Measurements from ENCODE around the gene CLCN4.

Gene CLCN4

DNA sequence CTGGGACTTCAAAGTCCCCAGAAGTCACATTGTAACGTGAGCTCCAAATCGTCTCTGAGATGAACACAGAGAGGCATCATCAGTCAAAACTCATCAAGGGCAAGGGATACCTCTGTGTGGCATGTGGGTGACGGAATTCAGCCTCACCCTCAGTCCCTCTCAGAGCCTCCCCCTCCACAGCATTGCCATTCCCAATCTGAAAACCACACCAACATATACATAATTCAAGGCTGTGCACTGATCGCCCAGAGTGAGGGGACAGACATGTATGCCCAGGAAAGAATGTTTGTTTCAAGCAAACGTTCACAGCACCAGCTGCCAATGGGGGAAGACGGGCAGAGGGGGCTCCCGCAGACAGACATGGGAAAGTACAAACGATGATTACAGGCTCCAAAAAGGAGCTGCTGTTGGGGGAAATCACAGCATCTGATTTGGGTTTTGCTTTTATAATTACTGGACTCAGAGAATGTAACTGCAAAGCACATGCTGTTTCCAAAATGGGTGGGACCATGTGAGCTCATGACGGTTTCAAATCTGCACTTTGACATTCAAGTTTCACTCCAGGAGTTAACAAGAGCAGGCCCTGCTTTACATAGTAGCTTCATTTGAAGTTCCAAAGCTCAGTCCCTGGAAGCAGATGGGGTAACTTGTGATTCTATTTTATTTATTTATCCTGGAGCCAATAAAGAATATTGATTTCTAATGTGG, 88.3 kb downstream of the CLCN4 start:
- DNase-seq (ENCODE audit: low read depth), result no peak

DNA sequence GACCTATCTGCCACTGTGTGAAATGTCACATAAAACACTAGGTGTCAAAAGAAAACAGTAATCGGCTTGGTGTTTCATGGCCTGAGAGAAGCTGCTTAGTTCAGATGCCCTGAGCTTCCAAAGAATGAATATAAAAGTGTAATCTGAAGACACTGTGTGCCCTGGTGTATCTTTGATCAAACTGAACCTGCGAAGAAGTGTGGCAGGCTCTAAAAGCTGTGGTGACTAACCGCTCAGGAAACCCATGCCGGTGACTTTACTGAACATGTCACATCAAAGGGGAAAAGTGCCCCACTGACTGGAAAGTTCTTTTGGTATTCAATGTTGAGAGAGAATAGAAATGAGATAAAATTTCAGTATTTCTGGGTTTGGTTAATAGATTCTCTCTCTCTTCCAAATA, 89.1 kb downstream of the CLCN4 start:
- no peak for DNase-seq (ENCODE audit: low read depth)

DNA sequence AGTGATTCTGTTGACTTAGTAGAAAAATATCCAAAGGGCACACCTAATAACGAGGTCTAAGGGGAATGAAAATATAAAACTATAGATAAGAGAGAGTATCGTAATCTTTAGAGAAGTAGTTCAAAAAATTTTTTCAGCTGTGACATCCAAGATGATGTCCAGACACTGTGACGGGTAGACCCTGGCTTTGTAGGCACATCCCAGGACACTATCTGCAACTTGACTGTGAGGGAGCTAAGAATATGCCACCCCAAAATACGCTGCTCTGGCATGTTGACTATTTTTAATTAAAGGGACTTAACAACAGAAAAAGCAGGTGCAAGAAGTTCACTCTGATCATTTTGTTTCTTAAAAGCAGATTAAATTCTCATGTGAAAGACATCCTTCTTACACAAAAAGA, 89.5 kb downstream of the CLCN4 start:
- no peak for DNase-seq (ENCODE audit: low read depth)

DNA sequence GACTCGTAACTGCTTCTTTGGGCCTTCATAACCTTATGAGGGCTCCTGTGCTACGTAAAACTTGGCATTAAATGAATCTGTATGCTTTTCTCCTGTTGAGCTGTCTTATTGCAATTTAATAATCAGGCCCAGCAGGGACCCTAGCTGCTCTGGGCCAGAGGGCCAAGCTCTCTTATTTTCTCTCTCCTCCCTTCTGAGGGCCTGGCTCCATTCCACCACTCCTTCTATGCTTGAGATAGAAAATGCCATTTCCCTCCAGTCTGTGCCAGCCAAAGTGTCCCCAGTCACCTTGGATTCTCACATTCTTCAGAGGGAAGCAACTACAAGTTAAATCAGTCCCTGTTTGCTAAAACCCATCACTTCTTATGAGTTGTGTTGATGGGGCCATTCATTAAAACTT, 90.1 kb downstream of the CLCN4 start:
- no peak for DNase-seq (ENCODE audit: low read depth)

DNA sequence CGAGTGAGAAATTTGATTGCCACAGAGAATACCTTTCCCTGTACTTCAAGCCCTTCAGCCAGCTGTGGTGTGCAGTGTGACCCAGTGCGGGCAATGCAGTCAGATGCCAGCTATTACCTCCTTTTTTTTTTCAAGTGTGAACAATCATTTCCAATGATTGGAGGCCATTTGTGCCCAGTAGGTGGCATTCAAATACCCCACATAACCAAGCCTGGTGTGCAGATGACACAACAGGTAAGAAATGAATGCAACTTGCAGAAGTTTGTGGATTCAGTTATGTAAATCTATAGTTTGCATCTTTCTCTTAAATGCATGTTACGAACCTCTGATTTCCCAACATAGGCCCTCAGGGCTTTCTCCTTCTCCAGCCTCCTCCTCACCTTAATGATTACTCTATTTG, 98.0 kb downstream of the CLCN4 start:
- DNase-seq (ENCODE audit: low read depth), result no peak

GRCh38 chrX:10259716-10260115, 102.9 kb downstream of the CLCN4 start:
- no peak for DNase-seq (ENCODE audit: low read depth)

- DNase-seq (ENCODE audit: low read depth), result no peak
Measured at GRCh38 chrX:10265775-10266174, 109.0 kb downstream of the CLCN4 start.

DNA sequence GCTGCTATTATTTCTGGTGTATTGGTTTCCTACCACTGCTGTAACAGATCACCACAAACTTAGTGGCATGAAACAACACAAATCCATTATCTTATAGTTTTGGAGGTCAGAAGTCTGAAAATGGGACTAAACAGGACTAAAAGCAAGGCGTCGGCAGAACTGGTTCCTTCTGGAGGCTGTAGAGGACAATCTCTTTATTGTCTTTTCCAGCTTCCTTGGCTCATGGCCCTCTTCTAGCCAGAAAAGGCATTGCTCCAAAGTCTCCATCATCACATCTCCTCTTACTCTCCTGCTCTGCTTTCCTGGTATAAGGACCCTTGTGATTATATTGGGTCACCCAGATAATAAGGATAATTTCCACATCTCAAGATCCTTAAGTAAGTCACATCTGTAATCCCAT, 121.9 kb downstream of the CLCN4 start:
- no peak for DNase-seq (ENCODE audit: low read depth)

DNA sequence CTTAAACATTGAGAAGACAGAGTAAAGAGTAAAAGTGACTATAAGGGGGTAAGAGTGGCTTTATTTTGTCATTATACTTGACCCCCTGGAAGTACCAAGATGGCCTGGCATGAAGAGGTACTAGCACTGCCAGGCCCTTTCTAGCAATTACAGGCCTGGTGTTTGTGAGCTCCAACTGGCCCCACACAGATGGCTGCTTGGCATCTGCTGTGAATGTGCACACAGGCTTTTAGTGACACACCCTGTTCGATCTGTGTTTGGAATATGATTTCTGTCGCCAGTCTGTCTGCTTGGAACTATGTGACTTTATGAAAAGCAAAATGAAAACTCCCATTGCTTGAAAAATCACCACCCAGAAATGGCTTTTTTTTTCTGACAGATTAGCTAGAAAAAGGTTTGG, 123.3 kb downstream of the CLCN4 start:
- DNase-seq (ENCODE audit: low read depth), result no peak

- DNase-seq (ENCODE audit: low read depth), result no peak
Measured at GRCh38 chrX:10282490-10282889, 125.7 kb downstream of the CLCN4 start.

- DNase-seq (ENCODE audit: low read depth), result no peak
Measured at GRCh38 chrX:10286195-10286594, 129.4 kb downstream of the CLCN4 start.

All from activated T-cell treated with anti-CD3 and anti-CD28 coated beads for 1 hour (primary cell).